ENCODE measurements around the gene GPR18.

GRCh38 chr13:99285432-99286182, 27.4 kb upstream of the GPR18 start:
- TF ChIP-seq CTCF (IDR thresholded peaks at IDR 0.05) (no peak), POLR2A (IDR thresholded peaks at IDR 0.05) (no peak), POLR2AphosphoS5 (IDR thresholded peaks at IDR 0.05) (no peak)
